NCI-H69 (cell line): ENCODE data around the gene FBXL13.
"Not testable (repeated sequence)": the region's sequence is repeated elsewhere in the genome, so short reads cannot be mapped to it uniquely, and the experiment has no call there.

ENCODE experiments used
- DNase-seq: peaks from one replicate; lab custom pipeline; 2025; lab: John Stamatoyannopoulos, UW

Gene FBXL13

GRCh38 chr7:102817616-102818573 is 256.7 kb downstream of the FBXL13 start:
- no peak for DNase-seq

GRCh38 chr7:102814025-102814471 is 260.5 kb downstream of the FBXL13 start:
- no peak for DNase-seq

GRCh38 chr7:102813191-102814024 is 261.2 kb downstream of the FBXL13 start:
- DNase-seq: no peak

GRCh38 chr7:102811942-102812678 is 262.5 kb downstream of the FBXL13 start:
- DNase-seq: no peak

- DNase-seq: no peak
These were observed 263.7 kb downstream of the FBXL13 start for GRCh38 chr7:102810916-102811315.

GRCh38 chr7:102806613-102807012 is 268.0 kb downstream of the FBXL13 start:
- DNase-seq: no peak

GRCh38 chr7:102795987-102796595 is 278.5 kb downstream of the FBXL13 start:
- DNase-seq: not testable (repeated sequence)

GRCh38 chr7:102794567-102794966 is 280.0 kb downstream of the FBXL13 start:
- DNase-seq: not testable (repeated sequence)

GRCh38 chr7:102791831-102792230 is 282.8 kb downstream of the FBXL13 start:
- DNase-seq: not testable (repeated sequence)

- not testable (repeated sequence) for DNase-seq
These were observed 283.2 kb downstream of the FBXL13 start for GRCh38 chr7:102791367-102791766.

GRCh38 chr7:102790364-102791100 is 284.1 kb downstream of the FBXL13 start:
- not testable (repeated sequence) for DNase-seq

GRCh38 chr7:102788770-102789169 is 285.8 kb downstream of the FBXL13 start:
- DNase-seq: not testable (repeated sequence)

GRCh38 chr7:102780926-102781325 is 293.7 kb downstream of the FBXL13 start:
- DNase-seq: not testable (repeated sequence)

- DNase-seq: not testable (repeated sequence)
These were observed 295.9 kb downstream of the FBXL13 start for GRCh38 chr7:102778663-102779062.

GRCh38 chr7:102776217-102776616 is 298.4 kb downstream of the FBXL13 start:
- not testable (repeated sequence) for DNase-seq

GRCh38 chr7:102770467-102770866 is 304.1 kb downstream of the FBXL13 start:
- not testable (repeated sequence) for DNase-seq

- not testable (repeated sequence) for DNase-seq
These were observed 304.9 kb downstream of the FBXL13 start for GRCh38 chr7:102769657-102770192.

- DNase-seq: not testable (repeated sequence)
These were observed 311.2 kb downstream of the FBXL13 start for GRCh38 chr7:102763295-102763905.
